ENCODE results near the gene TUBB3. TPM values are rescaled to one million over a fixed set of nuclear protein-coding genes. Genes with fewer than 3 reads are reported as not detected.

Gene TUBB3
- total and polyA plus RNA-seq, 7 donors = 0.46 to 35.0 (median 23.5) TPM

DNA sequence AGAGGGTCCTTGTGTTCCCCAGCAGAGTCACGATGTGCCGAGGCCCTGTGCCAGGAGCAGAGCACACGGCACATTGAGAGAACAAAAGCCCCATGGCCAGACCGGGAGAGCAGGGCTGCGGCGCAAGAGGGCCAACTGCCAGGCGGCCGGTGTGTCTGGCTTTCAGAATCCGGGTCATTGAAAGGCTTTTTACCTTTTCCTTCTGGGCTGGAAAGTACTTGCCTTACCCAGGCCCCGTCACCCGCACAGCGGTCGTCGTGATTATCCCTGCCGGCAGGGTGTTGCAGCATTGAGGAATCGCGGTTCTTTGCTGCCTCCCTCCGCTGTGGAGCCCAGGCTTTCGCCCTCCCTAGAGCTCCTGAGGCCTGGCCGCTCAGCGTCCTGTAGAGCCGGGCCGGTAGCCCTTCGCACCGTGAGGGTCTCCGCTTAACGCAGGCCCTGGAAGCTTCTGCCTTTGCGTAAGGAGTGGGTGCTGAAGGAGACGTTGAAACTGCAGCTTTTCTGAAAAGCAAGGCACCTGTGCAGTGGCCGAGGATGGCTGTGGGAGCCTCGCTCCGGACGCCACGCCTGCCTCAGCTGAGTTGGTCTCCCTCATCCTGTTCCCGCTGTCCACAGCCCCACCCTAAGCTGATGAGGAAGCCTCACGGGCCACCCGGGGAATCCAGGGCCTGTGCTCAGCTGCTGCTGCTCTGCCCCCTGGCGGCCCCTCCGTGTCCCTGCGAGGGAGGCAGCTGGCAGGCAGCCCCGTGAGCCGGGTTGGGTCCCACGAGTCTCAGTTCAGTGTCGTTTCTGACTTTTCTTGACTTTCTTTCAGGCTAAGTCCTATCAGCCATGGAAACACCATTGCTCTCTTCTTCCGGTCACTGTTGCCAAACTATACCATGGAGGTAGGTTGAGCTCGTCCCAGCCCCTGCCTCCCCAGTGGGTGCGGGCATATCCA is 13.1 kb upstream of the TUBB3 start:
- Histone ChIP-seq H3K4me1 (peaks cover 0 to 7% (median 5%) of the 10 kb centered on the region in 4 donors), H3K9me3 (no peaks in the 10 kb centered on the region), H3K27ac (peak overlapping the region; percentile 6 to 48 (median 34)), H3K27me3 (no peaks in the 10 kb centered on the region), H3K4me3 (no peak overlapping the region), H3K36me3 (peaks cover 18 to 58% (median 35%) of the 10 kb centered on the region in 4 donors)
- WGBS, 2 donors = 60 to 66% methylated on average over 47 of the region's 47 CpGs
- DNase-seq = peak; percentile 91
- intact Hi-C loops (cut with DNase I) = no loop called here
- TF ChIP-seq EP300 (IDR thresholded peaks at IDR 0.05) (no peak), POLR2AphosphoS5 (IDR thresholded peaks at IDR 0.05) (peak in 2 of 4 donors; percentile 4 to 40), POLR2A (IDR thresholded peaks at IDR 0.05) (no peak)
- TF ChIP-seq, protein P1, sequence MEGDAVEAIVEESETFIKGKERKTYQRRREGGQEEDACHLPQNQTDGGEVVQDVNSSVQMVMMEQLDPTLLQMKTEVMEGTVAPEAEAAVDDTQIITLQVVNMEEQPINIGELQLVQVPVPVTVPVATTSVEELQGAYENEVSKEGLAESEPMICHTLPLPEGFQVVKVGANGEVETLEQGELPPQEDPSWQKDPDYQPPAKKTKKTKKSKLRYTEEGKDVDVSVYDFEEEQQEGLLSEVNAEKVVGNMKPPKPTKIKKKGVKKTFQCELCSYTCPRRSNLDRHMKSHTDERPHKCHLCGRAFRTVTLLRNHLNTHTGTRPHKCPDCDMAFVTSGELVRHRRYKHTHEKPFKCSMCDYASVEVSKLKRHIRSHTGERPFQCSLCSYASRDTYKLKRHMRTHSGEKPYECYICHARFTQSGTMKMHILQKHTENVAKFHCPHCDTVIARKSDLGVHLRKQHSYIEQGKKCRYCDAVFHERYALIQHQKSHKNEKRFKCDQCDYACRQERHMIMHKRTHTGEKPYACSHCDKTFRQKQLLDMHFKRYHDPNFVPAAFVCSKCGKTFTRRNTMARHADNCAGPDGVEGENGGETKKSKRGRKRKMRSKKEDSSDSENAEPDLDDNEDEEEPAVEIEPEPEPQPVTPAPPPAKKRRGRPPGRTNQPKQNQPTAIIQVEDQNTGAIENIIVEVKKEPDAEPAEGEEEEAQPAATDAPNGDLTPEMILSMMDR (IDR thresholded peaks at IDR 0.05) = peak; percentile 56 to 86 (median 71)

DNA sequence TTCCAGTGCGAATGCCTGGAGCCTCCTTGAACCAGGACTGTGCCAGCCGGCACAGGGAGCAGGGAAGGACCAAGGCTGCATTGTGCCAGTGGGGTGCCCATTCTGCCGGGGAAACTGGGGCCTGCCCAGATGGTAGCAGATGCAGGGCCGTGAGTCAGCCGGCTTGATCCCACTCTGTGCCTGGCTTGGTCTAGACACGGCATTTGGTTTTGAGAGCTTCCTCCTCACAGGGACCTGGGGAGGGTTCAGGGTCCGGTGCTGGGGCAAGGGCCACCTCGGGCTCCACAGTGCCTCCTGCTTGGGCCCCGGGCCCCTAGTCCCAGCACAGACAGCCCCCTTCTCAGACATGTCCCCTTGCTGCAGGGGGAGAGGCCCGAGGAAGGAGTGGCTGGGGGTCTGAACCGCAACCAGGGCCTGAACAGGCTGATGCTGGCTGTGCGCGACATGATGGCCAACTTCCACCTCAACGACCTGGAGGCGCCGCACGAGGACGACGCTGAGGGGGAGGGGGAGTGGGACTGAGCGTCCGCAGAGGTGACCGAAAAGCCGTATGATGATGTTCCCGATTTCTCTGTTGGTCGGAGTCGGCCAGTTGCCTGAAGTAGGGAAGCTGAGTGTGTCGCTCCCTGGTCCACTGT is 12.3 kb upstream of the TUBB3 start:
- Histone ChIP-seq H3K27me3 (no peaks in the 10 kb centered on the region), H3K27ac (peak overlapping the region in 1 of 4 donors; percentile 45), H3K9me3 (no peaks in the 10 kb centered on the region), H3K4me1 (peaks cover 0 to 7% (median 5%) of the 10 kb centered on the region in 4 donors), H3K4me3 (no peak overlapping the region), H3K36me3 (peaks cover 13 to 50% (median 28%) of the 10 kb centered on the region in 4 donors)
- TF ChIP-seq POLR2AphosphoS5 (IDR thresholded peaks at IDR 0.05) (no peak), EP300 (IDR thresholded peaks at IDR 0.05) (no peak), POLR2A (IDR thresholded peaks at IDR 0.05) (no peak)
- TF ChIP-seq, protein P1 (IDR thresholded peaks at IDR 0.05) = no peak
- WGBS, 2 donors = 91 to 95% methylated on average over 27 of the region's 27 CpGs
- DNase-seq = no peak
- intact Hi-C loops (cut with DNase I) = no loop called here

DNA sequence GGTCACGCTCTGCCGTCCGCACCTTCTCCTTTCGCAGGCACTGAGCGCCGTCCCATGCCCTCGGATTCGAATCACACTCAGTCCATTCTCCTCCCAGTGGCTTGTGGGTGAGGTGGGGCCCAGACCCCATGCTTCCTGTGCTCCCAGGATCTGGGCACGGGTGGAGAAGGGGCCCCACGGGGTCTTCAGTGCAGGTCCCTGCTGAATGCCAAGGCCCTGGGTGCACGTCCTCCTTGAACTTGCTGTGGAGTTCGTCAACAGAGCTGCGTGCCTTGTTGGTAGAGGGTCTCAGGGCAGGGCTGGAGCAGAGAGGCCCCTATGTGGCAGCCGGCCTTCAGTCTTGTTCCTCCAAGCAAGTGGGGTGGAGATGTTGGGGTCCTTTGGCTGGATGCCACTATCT is 11.8 kb upstream of the TUBB3 start:
- TF ChIP-seq EP300 (IDR thresholded peaks at IDR 0.05) (no peak), POLR2A (IDR thresholded peaks at IDR 0.05) (no peak), POLR2AphosphoS5 (IDR thresholded peaks at IDR 0.05) (peak in 1 of 4 donors; percentile 34)
- H3K4me3 ChIP-seq = no peak overlapping the region
- peak; percentile 63 for DNase-seq
- peaks cover 8 to 45% (median 23%) of the 10 kb centered on the region in 4 donors for H3K36me3 ChIP-seq
- H3K27ac ChIP-seq = no peak overlapping the region
- H3K27me3 ChIP-seq = no peaks in the 10 kb centered on the region
- H3K4me1 ChIP-seq = peaks cover 0 to 7% (median 5%) of the 10 kb centered on the region in 4 donors
- intact Hi-C loops (cut with DNase I) = no loop called here
- H3K9me3 ChIP-seq = no peaks in the 10 kb centered on the region
- 94 to 95% methylated on average over 14 of the region's 14 CpGs for WGBS, 2 donors

DNA sequence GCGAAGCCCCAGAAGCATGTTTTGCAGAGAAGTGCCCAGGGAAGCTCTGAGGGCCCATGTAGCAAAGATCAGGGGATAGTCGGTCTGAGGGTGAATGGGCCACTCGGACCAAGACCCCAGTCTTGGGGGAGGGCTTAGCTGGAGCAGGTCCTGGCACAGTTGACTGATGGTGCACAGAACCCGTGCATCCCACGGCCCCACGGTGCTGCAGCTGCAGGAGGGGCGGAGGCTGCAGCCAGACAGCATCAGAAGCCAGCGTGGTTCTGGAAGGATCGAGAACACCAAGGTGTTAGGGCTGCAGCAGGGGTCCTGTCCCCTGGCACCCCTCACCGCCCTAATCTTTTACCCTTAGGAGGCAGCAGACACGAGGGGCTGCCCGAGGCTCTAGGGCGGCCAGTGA is 11.0 kb upstream of the TUBB3 start:
- WGBS, 2 donors = 88 to 91% methylated on average over 13 of the region's 13 CpGs

More for the DNA sequence above, 11.0 kb upstream of the TUBB3 start:
- no peak overlapping the region for H3K27ac ChIP-seq
- TF ChIP-seq, protein P1 (IDR thresholded peaks at IDR 0.05) = no peak
- no peak for TF ChIP-seq EP300 (IDR thresholded peaks at IDR 0.05)
- TF ChIP-seq POLR2AphosphoS5 (IDR thresholded peaks at IDR 0.05) = no peak
- no peak for TF ChIP-seq POLR2A (IDR thresholded peaks at IDR 0.05)
- H3K4me3 ChIP-seq = no peak overlapping the region
- H3K36me3 ChIP-seq = peaks cover under 1 to 37% (median 15%) of the 10 kb centered on the region in 4 donors
- H3K4me1 ChIP-seq = peaks cover 0 to 8% (median 5%) of the 10 kb centered on the region in 4 donors
- no peaks in the 10 kb centered on the region for H3K9me3 ChIP-seq
- intact Hi-C loops (cut with DNase I) = no loop called here
- peak; percentile 60 for DNase-seq
- no peaks in the 10 kb centered on the region for H3K27me3 ChIP-seq
